ENCODE data around the gene PRXL2C. TPM values are rescaled to one million over a fixed set of nuclear protein-coding genes. Genes with fewer than 3 reads are reported as not detected.

Gene PRXL2C
- total RNA-seq, 1 experiment from 2014 or later = 15.2 TPM

DNA sequence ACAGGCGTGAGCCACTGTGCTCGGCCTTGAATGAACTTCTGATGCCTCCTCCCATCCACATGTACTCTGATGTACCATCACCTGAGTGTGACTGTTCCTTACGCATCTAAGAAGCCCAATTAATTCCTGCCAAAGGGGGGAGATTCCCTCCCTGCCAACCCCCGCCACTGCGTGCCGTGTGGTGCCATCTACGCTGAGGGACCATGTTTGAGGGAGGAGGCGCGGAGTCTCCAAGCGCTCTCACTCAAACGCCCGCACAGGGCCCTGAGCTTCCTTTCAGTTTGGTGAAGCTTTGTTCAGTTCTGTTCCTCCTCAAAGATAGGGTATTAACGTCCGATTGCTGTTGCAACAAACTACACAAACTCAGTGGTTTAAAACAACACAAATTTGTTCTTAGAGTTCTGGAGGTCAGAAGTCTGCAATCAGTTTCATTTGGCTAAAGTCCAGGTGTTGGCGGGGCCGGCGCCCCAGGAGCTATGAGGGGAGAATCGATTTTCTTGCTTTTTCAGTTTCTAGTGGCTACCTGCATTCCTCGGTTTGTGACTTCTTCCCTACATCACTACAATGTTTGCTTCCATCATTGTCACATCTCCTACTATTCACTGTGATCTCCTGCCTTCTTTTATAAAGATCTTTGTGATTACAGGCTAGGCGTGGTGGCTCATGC is 13.9 kb upstream of the PRXL2C start:
- Histone ChIP-seq H3F3A (ENCODE audit: low read length, unreplicated experiment) (no peaks in the 10 kb centered on the region), H3K4me1 (ENCODE audit: insufficient read depth, low read length) (peaks cover under 1% of the 10 kb centered on the region; the same call in 1 of the 2 replicates), H3K9ac (ENCODE audit: low read length) (no peak overlapping the region), H3K27ac (ENCODE audit: low read length) (no peak overlapping the region), H3K4me2 (ENCODE audit: low read length) (no peak overlapping the region), H3K9me3 (ENCODE audit: low read length) (no peaks in the 10 kb centered on the region), H3K9me2 (replicated peaks; ENCODE audit: low read length) (no peaks in the 10 kb centered on the region), H3K4me3 (ENCODE audit: low read length) (no peak overlapping the region), H4K20me1 (ENCODE audit: low read length) (no peaks in the 10 kb centered on the region), H3K79me2 (ENCODE audit: low read length) (no peaks in the 10 kb centered on the region), H3K36me3 (ENCODE audit: low read depth, low read length) (no peaks in the 10 kb centered on the region), H2AFZ (ENCODE audit: low read length) (no peak overlapping the region), H3K27me3 (ENCODE audit: low read length) (no peaks in the 10 kb centered on the region)
- intact Hi-C loops (cut with micrococcal nuclease) = loop anchor here (5.0 to 10.0 kb wide), 3 partner anchors 217 to 434 kb away; partner anchors contain the start of gene HABP4
- no peak for TF ChIP-seq EZH2phosphoT487 (IDR thresholded peaks at IDR 0.05; ENCODE audit: borderline replicate concordance, low read length)
- TF ChIP-seq CTCF (conservative IDR thresholded peaks at IDR 0.05; ENCODE audit: low read depth, low read length) = no peak
- TF ChIP-seq EZH2 (IDR thresholded peaks at IDR 0.05; ENCODE audit: low read length, unreplicated experiment) = no peak
- ChIA-PET CTCF (interaction anchor here (0.6 kb wide), 1 partner anchor 341 kb away, joined by 5 read pairs; no protein-coding TSS in a partner anchor), POLR2A (ENCODE audit: unreplicated experiment) (no interaction called here)
- DNase-seq (no peak), ATAC-seq (no peak)
- BruUV-seq (replicated peaks) = no TSS peak

- intact Hi-C loops (cut with micrococcal nuclease) = loop anchor here (5.0 to 10.0 kb wide), 3 partner anchors 215 to 433 kb away; partner anchors contain the start of gene HABP4
- no peaks in the 10 kb centered on the region for H3K79me2 ChIP-seq (ENCODE audit: low read length)
- no peak overlapping the region for H3K27ac ChIP-seq (ENCODE audit: low read length)
- no peak overlapping the region for H3K4me3 ChIP-seq (ENCODE audit: low read length)
- ChIA-PET CTCF (no interaction called here), POLR2A (ENCODE audit: unreplicated experiment) (no interaction called here)
- no peaks in the 10 kb centered on the region for H3K27me3 ChIP-seq (ENCODE audit: low read length)
- H3K9me3 ChIP-seq (ENCODE audit: low read length) = no peaks in the 10 kb centered on the region
- no TSS peak for BruUV-seq (replicated peaks)
- no peak for TF ChIP-seq EZH2 (IDR thresholded peaks at IDR 0.05; ENCODE audit: low read length, unreplicated experiment)
- TF ChIP-seq EZH2phosphoT487 (IDR thresholded peaks at IDR 0.05; ENCODE audit: borderline replicate concordance, low read length) = no peak
- TF ChIP-seq CTCF (conservative IDR thresholded peaks at IDR 0.05; ENCODE audit: low read depth, low read length) = 0 out of 2 replicates have a peak, but pooled peaks have one; percentile 18
- H4K20me1 ChIP-seq (ENCODE audit: low read length) = no peaks in the 10 kb centered on the region
- H2AFZ ChIP-seq (ENCODE audit: low read length) = no peak overlapping the region
- no peak overlapping the region for H3K9ac ChIP-seq (ENCODE audit: low read length)
- no peaks in the 10 kb centered on the region for H3F3A ChIP-seq (ENCODE audit: low read length, unreplicated experiment)
- H3K9me2 ChIP-seq (replicated peaks; ENCODE audit: low read length) = no peaks in the 10 kb centered on the region
- DNase-seq = no peak
- peak; percentile 20; the same call in 1 of the 2 replicates for ATAC-seq
- no peaks in the 10 kb centered on the region for H3K4me1 ChIP-seq (ENCODE audit: insufficient read depth, low read length)
- no peaks in the 10 kb centered on the region for H3K36me3 ChIP-seq (ENCODE audit: low read depth, low read length)
- H3K4me2 ChIP-seq (ENCODE audit: low read length) = no peak overlapping the region
Observed at GRCh38 chr9:96667363-96667728, 12.2 kb upstream of the PRXL2C start.
